ENCODE data around the gene EIF2B5.
"Not testable (repeated sequence)": the region's sequence is repeated elsewhere in the genome, so short reads cannot be mapped to it uniquely, and the experiment has no call there.

The EIF2B5 gene

DNA sequence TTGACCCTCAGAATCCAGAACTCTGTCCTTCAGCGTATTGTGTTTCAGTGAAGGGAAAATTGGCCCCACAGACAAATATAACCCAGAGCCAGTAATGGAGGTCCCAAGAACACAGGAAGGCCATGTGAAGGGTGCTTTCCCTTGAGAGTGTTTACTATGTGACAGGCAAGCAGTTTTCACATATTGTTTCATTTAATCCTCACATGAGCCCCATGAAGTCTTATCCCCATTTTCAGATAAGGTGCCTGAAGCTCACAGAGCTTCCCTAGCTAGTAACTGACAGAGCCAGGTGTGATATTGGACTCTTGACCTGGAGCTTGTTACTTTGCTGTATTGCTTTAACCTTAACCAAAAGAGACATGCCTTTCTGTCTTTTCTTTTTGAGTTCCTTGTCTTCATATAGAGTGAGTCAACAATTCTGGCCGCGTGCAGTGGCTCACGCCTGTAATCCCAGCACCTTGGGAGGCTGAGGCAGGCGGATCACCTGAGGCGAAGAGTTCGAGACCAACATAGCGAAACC lies 10.7 kb downstream of the EIF2B5 start:
- DNase-seq (ENCODE audit: low read depth, low spot score), result no peak

DNA sequence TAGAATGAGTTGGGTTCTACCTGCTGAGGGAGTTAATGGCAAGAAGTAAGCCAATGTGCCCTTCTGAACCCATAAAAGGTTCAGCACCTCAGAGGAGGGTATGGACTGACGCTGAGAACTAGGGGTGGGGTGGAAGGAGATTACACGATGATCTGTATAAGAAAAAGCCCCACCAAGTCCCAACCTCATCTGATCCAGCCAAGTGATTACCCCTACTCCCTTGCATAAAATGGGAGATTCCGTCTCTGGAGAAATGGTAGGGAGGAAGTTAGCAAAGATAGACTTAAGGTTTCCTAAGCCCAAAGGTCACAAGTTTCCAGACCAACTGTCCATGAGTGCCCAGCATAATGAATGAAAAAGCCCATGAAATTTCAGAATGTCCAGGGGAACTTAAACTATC lies 12.9 kb downstream of the EIF2B5 start:
- no peak for DNase-seq (ENCODE audit: low read depth, low spot score)

DNA sequence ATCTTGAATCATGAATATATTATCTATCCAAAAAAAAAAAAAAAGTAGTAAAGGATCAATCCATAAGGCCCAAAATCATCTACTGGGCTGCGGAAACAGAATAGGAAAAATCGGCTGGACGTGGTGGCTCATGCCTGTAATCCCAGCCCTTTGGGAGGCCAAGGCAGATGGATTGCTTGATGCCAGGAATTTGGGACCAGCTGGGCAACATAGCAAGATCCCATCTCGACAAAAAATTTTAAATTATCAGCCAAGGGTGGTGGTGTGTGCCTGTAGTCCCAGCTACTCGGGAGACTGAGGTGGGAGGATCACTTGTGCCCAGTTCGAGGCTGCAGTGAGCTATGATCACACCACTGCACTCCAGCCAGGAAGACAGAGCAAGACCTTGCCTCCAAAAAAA lies 14.0 kb downstream of the EIF2B5 start:
- no peak for DNase-seq (ENCODE audit: low read depth, low spot score)

DNA sequence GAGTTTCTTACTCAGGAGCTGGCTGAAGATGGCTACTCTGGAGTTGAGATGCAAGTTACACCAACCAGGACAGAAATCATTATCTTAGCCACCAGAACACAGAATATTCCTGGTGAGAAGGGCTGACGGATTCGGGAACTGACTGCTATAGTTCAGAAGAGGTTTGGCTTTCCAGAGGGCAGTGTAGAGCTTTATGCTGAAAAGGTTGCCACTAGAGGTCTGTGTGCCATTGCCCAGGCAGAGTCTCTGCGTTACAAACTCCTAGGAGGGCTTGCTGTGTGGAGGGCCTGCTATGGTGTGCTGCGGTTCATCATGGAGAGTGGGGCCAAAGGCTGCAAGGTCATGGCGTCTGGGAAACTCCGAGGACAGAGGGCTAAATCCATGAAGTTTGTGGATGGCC lies 14.6 kb downstream of the EIF2B5 start:
- DNase-seq (ENCODE audit: low read depth, low spot score), result not testable (repeated sequence)

DNA sequence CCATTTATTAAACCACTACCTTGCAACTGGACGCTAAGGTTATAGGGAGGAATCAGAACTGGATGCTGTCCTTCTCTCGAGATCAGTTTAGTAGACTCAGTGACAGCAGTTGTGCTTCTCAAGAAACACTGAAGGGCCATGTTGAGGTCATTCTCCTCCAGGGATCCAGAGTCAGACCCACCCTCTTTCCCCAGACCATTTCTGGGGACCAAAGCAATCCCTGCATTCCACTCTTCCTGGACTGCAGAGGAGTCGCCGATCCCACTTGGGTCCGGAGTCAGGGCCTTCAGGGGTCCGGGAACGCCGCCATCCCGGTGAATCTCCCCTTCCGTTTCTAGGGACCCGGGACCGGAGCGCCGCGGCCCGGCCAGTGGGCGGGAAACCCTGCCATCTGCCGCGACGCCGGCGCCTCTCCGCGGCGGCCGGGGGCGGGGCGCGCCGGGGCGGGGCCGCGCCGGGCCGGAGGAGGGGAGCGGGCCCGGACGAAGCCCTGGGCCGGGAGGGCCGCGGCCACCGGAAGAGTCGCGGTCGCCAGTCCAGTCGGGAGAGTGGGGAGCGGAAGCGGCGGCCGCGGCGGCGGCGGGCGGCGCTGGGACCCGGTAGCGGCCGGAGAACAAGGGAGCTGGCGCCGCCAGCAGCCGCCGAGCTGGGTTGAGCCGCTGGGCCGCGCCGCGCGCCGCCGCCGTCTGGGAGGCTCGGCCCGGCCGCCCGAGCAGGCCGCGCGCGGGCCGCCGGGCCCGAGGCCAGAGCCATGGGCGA lies 19.9 kb downstream of the EIF2B5 start, which contains the start of gene DVL3:
Gene DVL3 (plus strand): TSS at position 493 of the 759 bp plus-strand sequence. CDS start 259 bp downstream, at position 752.
- no peak for DNase-seq (ENCODE audit: low read depth, low spot score)

DNA sequence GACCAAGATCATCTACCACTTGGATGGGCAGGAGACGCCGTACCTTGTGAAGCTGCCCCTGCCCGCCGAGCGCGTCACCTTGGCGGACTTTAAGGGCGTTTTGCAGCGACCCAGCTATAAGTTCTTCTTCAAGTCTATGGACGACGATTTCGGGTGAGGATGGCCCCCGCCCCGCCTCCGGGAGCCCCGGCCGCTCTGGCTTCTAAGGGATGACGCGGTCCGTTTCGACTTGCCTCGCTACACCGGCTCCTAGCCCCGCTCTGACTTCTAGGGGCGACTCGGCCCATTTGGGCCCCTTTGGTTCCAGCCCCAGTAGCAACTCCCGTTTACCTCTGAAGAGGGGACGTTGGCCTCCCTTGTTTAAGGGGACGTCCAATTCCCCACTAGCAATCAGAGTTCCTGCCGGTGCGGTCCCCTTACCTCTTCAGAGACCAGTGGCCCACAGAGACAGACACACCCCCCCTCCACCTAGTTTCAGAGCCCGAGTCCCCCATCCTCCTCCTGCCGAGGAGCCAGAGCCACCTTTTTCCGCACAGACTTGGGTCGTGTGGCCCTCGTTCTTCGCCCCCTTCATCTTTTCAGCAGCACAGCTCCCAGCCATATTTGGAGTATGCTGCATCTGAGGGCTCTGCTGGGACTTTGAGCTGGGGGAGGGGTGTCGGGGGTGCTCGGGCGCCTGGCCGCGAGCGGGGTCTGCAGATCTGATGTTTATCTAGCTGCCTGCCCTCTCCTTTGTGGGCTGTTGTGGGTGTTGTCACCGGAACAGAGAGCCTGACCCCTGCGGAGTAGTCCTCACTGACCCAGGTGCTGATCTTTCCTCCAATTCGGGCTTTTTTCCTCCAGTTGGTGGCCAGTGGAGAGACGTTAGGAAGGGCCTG lies 20.7 kb downstream of the EIF2B5 start:
- no peak for DNase-seq (ENCODE audit: low read depth, low spot score)

DNA sequence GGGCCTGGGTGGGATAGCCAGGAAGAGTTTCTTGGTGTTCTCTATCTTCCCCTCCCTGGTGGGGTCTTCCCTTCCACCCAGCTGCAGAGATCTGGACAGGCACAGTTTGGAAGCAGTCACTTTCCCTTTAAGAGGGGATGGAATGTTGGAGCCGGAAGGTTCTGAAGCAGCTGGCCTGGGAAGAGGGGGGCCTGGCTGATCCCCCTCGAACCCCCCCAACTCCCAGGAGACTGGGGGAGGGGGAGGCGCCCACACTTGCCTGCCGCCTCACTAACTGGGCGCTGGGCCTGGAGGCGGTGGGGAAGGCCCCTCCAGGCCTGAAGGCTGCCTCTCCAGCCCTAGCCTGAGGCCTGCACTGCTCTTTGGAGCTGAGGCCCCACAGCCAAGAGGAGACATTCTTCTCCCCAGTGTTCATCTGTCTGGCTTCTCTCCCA lies 21.4 kb downstream of the EIF2B5 start:
- no peak for DNase-seq (ENCODE audit: low read depth, low spot score)

DNA sequence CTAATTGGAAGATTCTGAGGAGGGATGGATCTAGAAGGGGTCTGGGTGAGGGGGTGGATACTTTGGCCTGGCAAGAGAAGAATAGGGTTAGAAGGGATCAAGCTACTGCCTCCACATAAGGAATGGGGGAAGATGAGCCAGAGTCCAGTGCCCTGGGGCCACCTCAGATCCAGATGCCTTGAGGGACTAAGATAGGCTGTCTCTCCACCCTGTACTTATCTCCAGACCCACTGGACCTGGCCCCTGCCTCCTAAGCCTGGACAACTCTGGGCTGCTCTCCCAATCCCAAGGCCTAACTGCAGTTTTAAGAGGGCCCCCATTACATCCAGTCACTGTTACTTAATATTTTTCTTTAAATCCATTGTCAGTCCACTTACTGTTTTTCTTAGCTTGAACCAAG lies 22.0 kb downstream of the EIF2B5 start:
- no peak for DNase-seq (ENCODE audit: low read depth, low spot score)

DNA sequence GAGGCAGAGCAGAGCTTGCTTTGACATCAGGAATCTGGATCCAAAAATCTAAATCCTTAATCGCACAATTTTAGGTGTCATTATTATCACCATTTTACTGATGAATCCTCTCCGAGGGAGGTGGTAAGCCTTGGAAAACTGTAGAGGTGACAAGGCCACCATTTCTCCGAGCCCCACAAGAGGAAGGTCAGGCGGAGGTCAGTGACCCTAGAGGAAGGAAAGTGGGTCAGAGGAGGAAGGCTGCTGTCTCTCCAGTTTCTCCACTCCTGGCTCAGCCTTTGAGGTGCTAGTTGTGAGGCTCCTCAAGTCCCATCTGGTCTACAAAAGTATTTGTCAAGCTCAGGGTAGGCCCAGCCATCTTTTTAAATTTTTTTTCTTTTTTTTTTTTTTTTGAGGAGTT lies 23.2 kb downstream of the EIF2B5 start:
- no peak for DNase-seq (ENCODE audit: low read depth, low spot score)

DNA sequence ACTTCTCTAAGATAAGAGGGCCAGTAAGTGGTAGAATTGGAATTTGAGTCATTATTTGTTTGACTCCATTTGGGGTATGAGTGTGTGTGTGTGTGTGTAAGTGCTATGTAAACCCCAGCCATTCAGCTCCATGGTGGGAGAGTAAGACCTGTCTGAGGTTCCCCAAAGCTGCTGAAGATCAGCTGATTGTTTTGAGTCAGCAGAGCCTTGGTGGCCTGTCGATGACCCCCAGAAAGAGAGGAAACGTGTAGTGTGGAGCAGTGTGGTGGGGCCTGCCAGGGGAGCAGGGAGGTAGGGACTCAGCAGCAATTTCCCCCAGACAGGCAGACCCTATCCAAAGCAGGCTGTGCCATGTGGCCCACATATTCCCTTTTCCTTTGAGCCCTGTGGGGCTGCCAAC lies 25.3 kb downstream of the EIF2B5 start:
- DNase-seq (ENCODE audit: low read depth, low spot score), result no peak

DNA sequence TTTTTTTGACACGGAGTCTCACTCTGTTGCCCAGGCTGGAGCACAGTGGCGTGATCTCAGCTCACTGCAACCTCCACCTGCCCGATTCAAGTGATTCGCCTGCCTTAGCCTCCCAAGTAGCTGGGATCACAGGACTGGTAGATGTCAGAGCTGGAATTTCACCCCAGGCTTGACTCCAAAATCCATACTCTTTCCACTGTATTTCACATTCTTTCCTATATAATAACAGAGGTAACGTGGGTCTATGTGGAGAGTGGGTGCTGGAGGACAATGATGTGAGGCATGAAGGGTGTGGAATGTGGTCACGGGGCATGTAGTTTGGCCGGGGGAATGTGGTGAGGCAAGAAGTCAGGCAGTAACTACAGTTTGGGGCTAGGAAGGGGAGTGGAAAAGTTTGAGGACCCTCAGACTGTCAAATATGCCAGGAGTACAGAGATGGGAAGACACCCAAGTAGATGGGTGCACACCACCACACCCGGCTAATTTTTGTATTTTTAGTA lies 27.5 kb downstream of the EIF2B5 start:
- DNase-seq (ENCODE audit: low read depth, low spot score), result not testable (repeated sequence)

DNA sequence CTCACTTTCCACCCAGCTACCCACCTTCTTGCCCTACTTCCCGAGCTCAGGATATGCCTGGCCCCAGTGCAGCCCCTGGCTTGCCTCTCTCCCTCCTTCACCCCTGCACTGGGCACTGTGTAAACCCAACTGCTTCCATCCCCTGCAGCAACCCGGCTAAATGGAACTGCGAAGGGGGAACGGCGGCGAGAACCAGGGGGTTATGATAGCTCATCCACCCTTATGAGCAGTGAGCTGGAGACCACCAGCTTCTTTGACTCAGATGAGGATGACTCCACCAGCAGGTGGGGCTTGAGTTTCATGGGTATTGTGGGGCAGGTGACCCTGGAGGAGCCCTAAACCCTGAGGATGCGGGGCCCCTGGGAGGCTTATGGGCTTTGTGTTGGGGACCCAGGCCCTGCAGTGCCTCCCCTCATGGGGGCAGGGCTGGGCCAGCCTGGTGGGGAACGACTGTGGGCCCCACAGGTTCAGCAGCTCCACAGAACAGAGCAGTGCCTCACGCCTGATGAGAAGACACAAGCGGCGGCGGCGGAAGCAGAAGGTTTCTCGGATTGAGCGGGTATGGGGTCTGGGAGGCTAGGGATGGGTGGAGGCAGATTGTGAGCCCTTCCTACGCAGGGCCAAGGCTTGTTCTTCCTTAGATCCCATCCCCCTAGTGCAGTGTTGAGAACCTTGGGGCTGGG lies 29.6 kb downstream of the EIF2B5 start:
- no peak for DNase-seq (ENCODE audit: low read depth, low spot score)

DNA sequence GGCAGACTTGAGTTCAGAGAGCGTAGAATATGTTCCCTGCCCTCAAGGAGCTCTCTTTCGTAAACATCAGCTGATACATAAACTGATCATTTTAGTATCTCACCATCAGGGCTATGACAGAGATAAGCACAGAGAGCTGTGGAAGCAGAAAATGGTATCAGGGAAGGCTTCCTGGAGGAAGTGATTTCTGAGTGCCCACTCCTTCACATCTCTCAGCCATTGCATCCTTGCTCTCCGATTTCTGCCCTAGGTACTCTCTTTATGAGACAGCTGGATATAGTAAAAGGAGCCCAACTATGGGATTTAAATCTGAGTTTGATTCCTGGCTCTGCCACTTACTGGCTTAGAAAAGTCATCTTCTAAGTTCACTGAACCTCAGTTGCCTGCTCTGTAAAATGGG lies 30.4 kb downstream of the EIF2B5 start:
- DNase-seq (ENCODE audit: low read depth, low spot score), result no peak

DNA sequence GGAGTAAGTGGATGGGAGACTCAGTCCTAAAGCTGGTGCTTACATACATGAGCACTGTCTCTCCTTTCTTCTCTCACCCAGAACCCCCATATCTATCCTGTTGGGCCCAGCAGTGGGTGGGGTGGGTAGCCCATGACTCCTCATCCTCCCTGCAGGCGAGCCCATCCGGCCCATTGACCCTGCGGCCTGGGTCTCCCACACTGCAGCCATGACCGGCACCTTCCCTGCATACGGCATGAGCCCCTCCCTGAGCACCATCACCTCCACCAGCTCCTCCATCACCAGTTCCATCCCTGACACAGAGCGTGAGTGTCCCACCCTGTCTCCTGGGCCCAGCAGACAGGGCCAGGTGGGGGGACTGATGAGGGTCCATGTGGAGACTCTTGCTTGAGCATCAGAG lies 31.5 kb downstream of the EIF2B5 start:
- DNase-seq (ENCODE audit: low read depth, low spot score), result no peak

DNA sequence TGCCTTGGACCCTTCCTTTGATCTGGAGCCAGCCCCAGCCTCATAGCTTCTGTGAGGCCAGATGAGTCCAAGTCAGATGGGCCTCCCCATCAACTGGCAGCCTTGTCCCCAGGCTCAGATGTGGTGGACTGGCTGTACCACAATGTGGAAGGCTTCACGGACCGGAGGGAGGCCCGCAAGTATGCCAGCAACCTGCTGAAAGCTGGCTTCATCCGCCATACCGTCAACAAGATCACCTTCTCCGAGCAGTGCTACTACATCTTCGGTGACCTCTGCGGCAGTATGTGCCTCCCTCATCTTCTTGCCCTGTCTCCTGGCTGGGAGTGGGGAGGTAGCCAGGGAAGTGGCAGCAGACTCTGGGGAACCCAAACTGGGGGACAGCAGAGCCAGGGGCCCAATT lies 32.6 kb downstream of the EIF2B5 start:
- DNase-seq (ENCODE audit: low read depth, low spot score), result no peak

DNA sequence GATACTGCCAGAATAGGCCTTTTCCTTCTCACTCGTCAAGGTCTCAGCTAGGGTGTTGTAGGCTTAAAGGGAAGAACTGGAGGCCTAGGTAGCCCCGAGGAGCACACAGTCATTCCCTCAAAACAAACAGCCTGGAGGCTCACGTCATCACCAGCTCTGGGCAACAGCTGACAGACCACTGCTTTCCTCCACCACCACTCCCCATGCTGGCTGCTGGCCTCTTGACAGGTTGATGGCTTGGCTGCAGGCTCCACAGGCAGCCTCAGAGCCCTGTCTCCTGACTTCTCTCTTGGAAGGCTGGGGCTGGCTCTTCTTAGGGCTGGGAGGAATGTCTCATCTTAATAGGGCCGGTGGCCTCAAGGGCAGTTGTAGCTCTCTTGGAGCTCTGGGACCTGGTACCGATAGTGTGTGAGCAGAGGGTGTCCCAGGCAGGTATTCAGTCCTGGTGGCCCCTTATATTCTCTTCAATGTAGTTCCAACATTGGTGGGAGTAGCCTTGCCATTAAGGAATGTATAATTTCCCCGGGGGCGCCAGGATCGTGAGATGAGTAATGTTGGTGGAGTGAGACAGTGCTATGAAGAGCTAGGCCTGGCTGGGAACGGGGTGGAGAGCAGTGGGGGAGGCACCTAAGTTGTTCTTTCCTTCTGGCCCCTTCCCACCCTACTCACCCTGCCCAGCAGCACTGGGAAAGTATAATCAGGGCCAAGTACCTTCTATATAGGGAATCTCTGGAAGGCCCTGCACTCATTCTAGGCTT lies 33.4 kb downstream of the EIF2B5 start:
- no peak for DNase-seq (ENCODE audit: low read depth, low spot score)

DNA sequence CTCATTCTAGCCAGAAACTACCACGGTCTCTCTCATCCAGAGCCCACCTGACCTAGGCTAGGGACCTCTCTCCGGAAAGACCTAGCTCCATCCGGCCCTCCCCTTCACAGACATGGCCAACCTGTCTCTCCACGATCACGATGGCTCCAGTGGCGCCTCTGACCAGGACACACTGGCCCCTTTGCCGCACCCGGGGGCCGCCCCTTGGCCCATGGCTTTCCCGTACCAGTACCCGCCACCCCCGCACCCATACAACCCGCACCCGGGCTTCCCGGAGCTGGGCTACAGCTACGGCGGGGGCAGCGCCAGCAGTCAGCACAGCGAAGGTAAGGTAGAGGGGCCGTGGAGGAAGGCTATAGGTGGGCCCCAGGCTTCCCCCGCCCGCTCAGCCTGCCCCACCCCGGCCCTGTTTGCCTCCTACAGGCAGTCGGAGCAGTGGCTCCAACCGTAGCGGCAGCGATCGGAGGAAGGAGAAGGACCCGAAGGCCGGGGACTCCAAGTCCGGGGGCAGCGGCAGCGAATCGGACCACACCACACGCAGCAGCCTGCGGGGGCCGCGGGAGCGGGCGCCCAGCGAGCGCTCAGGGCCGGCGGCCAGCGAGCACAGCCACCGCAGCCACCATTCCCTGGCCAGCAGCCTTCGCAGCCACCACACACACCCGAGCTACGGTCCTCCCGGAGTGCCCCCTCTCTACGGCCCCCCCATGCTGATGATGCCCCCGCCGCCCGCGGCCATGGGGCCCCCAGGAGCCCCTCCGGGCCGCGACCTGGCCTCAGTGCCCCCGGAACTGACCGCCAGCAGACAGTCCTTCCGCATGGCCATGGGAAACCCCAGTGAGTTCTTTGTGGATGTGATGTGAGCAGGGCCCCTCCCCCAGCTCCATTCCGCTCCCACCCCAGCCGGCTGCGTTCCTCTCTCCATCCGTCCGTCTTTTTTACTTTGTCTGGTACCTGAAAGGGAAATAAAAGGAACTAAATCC lies 35.0 kb downstream of the EIF2B5 start:
- DNase-seq (ENCODE audit: low read depth, low spot score), result no peak

DNA sequence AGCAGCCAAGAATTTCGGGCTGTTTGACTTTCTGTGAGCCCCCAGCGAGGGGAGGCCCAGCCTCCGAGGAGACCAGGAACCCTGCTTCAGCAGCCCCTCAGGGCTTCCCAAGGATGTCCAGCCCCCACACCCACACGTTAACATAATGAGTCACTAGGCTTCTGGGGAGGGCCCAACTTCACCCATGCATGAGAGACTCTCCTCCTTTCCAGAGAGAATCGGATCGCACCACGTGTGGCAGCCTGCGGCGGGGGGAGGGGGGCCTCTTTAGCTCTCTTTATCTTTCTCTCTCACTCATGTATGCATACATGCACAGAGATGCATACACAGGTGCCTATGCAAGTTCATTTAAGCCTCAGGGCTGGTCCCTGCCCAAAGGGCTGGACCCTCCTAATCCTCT lies 36.4 kb downstream of the EIF2B5 start:
- no peak for DNase-seq (ENCODE audit: low read depth, low spot score)

DNA sequence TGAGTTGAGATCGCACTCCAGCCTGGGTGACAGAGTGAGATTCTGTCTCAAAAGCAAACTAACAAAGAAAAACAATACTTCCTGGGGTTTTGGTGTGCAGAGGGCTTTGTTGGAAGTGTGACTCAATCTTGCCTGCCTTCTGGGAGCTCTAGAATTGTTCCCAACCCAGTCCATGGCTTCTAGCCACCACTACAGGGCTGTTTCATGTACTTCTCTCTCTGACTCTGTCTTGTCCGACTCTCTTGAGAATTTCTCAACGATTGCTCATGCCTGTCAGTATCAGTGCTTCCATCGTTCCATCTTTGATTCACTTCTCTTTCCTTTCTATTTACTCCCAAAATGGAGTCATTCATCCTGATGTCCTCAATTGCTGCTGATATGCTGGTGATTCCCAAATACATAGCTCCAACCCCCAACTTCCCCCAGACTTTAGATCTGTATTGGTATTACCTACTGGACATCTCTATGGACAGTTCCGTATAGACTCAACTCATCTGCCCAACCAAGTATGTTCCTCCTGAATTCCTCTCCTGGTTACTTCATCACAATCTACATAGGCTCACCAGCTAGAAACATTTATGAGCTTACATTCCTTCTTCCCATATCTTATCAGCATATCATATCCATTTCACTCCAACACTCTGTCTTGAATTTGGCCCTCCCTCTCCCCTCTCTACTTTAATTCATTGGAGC lies 37.7 kb downstream of the EIF2B5 start:
- no peak for DNase-seq (ENCODE audit: low read depth, low spot score)

Measured in activated CD4-positive, CD25-positive, alpha-beta regulatory T cell treated with anti-CD3 and anti-CD28 coated beads, Interleukin-2, amount 50 U/mL, for 16 hours (primary cell).